ENCODE data around the gene GPR78. TPM values are rescaled to one million over a fixed set of nuclear protein-coding genes. Genes with fewer than 3 reads are reported as not detected.

The GPR78 gene
- total and polyA plus RNA-seq, 2 of the 4 experiments (the other 2 are of a cell fraction), result under 0.01 to 0.10 TPM

DNA sequence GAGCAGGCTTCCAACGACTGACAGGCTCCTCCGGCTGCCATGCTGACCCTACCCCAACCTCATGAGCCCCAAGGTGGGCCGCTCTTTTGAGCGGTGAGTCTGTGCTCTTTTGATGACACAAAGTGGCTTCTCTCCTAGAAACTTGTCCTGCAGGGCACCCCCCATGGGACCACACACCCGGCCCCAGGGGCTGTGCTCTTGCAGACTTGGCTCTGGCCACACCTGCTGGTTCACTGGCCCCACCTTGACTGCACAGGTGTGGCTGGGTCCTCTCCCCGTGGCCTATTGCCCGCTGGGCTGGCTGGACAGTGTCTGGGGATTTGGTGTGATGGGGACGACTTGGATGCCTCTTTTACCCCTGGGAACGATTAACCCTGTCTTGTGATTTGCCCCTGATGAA is 10.9 kb downstream of the GPR78 start:
- in situ Hi-C loops (cut with MboI; ENCODE audit: low sequenced_read_pairs), result loop anchor here (5.0 kb wide), 1 partner anchor 129 kb away; no protein-coding TSS in a partner anchor
- H3K27ac ChIP-seq (ENCODE audit: insufficient read depth, low read length), result no peak overlapping the region

More for the DNA sequence above, 10.9 kb downstream of the GPR78 start:
- Histone ChIP-seq H3K4ac (ENCODE audit: low read depth, low read length) (no peak overlapping the region), H4K5ac (ENCODE audit: low read depth, low read length) (no peak overlapping the region), H2BK20ac (ENCODE audit: low read depth, low read length) (no peak overlapping the region), H2AK5ac (ENCODE audit: low read depth, low read length) (no peak overlapping the region), H2AFZ (replicated peaks; ENCODE audit: low read length, poor library complexity) (no peak overlapping the region), H3K4me2 (ENCODE audit: low read depth, low read length) (no peak overlapping the region), H2AK9ac (replicated peaks; ENCODE audit: low read depth, low read length, poor library complexity) (no peak overlapping the region), H2BK15ac (ENCODE audit: low read depth, low read length) (no peak overlapping the region), H3K36me3 (ENCODE audit: control insufficient read depth, insufficient read depth, low read length) (no peaks in the 10 kb centered on the region), H4K8ac (ENCODE audit: low read depth in 2 of 2, low read length in 2 of 2) (no peak overlapping the region), H4K20me1 (ENCODE audit: insufficient read depth, low read length) (peaks cover 10% of the 10 kb centered on the region), H2BK120ac (ENCODE audit: low read depth, low read length) (no peak overlapping the region), H3K14ac (replicated peaks; ENCODE audit: low read depth, low read length) (no peak overlapping the region), H2BK5ac (ENCODE audit: low read depth, low read length, poor library complexity, severe bottlenecking) (no peak overlapping the region), H4K91ac (ENCODE audit: insufficient read depth, low read depth, low read length) (no peak overlapping the region), H3K9me1 (ENCODE audit: insufficient read depth, low read length) (no peaks in the 10 kb centered on the region), H3K9ac (ENCODE audit: low read depth, low read length) (no peak overlapping the region), H3K9me3 (ENCODE audit: control insufficient read depth, insufficient read depth, low read length) (no peaks in the 10 kb centered on the region), H3K18ac (ENCODE audit: low read depth, low read length) (no peak overlapping the region), H3K4me3 (ENCODE audit: insufficient read depth, low read depth, low read length) (no peak overlapping the region), H3K23ac (ENCODE audit: low read depth, low read length) (no peak overlapping the region), H3K79me1 (ENCODE audit: low read depth in 1 of 2, low read length in 2 of 2) (no peaks in the 10 kb centered on the region), H3K4me1 (ENCODE audit: control insufficient read depth, insufficient read depth, low read length) (peaks cover 9% of the 10 kb centered on the region; the same call in 1 of the 2 replicates), H3K27me3 (ENCODE audit: control insufficient read depth, insufficient read depth, low read length) (peaks cover 53% of the 10 kb centered on the region), H3K56ac (ENCODE audit: extremely low read depth, insufficient read depth, low read length) (no peak overlapping the region)
- ATAC-seq (ENCODE audit: low read depth), result no peak
- dilution Hi-C loops (cut with HindIII; ENCODE audit: low sequenced_read_pairs, unreplicated experiment), result no loop called here
- TF ChIP-seq MAZ (IDR thresholded peaks at IDR 0.05; ENCODE audit: borderline replicate concordance, low read depth, low read length), result no peak
- no peak for DNase-seq
- no TSS peak for BruUV-seq (replicated peaks)
- WGBS, 2 experiments (ENCODE audit: extremely low coverage in 2 of 2, insufficient read length in 1 of 2), result 94% methylated on average over 3 of the region's 9 CpGs; no CpG with 5 or more reads in 1 of the 2 experiments
- ChIA-PET POLR2A (ENCODE audit: unreplicated experiment) (no interaction called here), CTCF (interaction anchor here (0.9 to 1.2 kb wide), 2 partner anchors 18 to 118 kb away, joined by 3 read pairs; no protein-coding TSS in a partner anchor)
- intact Hi-C loops (cut with micrococcal nuclease), result no loop called here

Data from IMR-90 (cell line).